ENCODE results near the gene PHKB. TPM values are rescaled to one million over a fixed set of nuclear protein-coding genes. Genes with fewer than 3 reads are reported as not detected.

PHKB gene
- total and polyA plus RNA-seq, 2 donors from 2014 or later = 48.3 to 80.5 TPM

GRCh38 chr16:47721006-47721637 lies 260.0 kb downstream of the PHKB start:
- TF ChIP-seq, protein P1, sequence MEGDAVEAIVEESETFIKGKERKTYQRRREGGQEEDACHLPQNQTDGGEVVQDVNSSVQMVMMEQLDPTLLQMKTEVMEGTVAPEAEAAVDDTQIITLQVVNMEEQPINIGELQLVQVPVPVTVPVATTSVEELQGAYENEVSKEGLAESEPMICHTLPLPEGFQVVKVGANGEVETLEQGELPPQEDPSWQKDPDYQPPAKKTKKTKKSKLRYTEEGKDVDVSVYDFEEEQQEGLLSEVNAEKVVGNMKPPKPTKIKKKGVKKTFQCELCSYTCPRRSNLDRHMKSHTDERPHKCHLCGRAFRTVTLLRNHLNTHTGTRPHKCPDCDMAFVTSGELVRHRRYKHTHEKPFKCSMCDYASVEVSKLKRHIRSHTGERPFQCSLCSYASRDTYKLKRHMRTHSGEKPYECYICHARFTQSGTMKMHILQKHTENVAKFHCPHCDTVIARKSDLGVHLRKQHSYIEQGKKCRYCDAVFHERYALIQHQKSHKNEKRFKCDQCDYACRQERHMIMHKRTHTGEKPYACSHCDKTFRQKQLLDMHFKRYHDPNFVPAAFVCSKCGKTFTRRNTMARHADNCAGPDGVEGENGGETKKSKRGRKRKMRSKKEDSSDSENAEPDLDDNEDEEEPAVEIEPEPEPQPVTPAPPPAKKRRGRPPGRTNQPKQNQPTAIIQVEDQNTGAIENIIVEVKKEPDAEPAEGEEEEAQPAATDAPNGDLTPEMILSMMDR (IDR thresholded peaks at IDR 0.05; ENCODE audit: borderline replicate concordance, extremely low read depth, insufficient read depth) = no peak
- Histone ChIP-seq H3K36me3 (ENCODE audit: control insufficient read depth in 2 of 3, insufficient read depth in 3 of 3, low read length in 3 of 3) (no peaks in the 10 kb centered on the region), H3K27me3 (ENCODE audit: control insufficient read depth, insufficient read depth, low read length) (no peaks in the 10 kb centered on the region), H3K9ac (ENCODE audit: low read length in 3 of 3) (no peak overlapping the region), H3K4me1 (ENCODE audit: control insufficient read depth in 2 of 3, insufficient read depth in 2 of 3, low read depth in 1 of 3, low read length in 3 of 3) (no peaks in the 10 kb centered on the region), H3K9me3 (ENCODE audit: control insufficient read depth in 2 of 3, insufficient read depth in 1 of 3, low read length in 3 of 3) (no peaks in the 10 kb centered on the region), H3K27ac (ENCODE audit: low read depth in 2 of 2, low read length in 2 of 2) (no peak overlapping the region), H3K4me3 (ENCODE audit: low read length in 3 of 3) (no peak overlapping the region)
- DNase-seq = no peak
- intact Hi-C loops (cut with DNase I) = no loop called here
- no peak for FAIRE-seq

DNA sequence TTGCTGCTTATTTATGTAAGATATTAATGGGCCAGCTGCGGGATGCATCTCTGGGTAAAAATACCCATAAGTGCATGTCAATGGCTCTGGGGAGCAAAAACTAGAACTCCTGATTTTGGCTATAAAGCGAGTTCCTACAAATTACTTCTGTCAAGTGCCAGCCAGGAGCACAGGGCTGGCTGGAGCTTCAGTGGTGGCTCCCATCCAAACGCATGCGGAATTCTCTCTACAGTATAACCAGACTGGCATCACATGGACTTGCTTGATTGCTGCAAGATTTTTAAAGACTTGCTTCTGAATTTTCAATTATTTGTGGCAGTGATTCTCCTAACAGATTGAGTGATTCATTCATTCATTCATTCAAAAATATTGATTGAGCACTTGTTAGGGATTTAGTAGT lies 260.9 kb downstream of the PHKB start:
- DNase-seq = no peak
- Histone ChIP-seq H3K27me3 (ENCODE audit: control insufficient read depth, insufficient read depth, low read length) (no peaks in the 10 kb centered on the region), H3K9ac (ENCODE audit: low read length in 3 of 3) (no peak overlapping the region), H3K4me3 (ENCODE audit: low read length in 3 of 3) (no peak overlapping the region), H3K9me3 (ENCODE audit: control insufficient read depth in 2 of 3, insufficient read depth in 1 of 3, low read length in 3 of 3) (no peaks in the 10 kb centered on the region), H3K4me1 (ENCODE audit: control insufficient read depth in 2 of 3, insufficient read depth in 2 of 3, low read depth in 1 of 3, low read length in 3 of 3) (no peaks in the 10 kb centered on the region), H3K36me3 (ENCODE audit: control insufficient read depth in 2 of 3, insufficient read depth in 3 of 3, low read length in 3 of 3) (no peaks in the 10 kb centered on the region), H3K27ac (ENCODE audit: low read depth in 2 of 2, low read length in 2 of 2) (no peak overlapping the region)
- intact Hi-C loops (cut with DNase I) = no loop called here
- TF ChIP-seq, protein P1 (IDR thresholded peaks at IDR 0.05; ENCODE audit: borderline replicate concordance, extremely low read depth, insufficient read depth) = no peak
- FAIRE-seq = no peak

DNA sequence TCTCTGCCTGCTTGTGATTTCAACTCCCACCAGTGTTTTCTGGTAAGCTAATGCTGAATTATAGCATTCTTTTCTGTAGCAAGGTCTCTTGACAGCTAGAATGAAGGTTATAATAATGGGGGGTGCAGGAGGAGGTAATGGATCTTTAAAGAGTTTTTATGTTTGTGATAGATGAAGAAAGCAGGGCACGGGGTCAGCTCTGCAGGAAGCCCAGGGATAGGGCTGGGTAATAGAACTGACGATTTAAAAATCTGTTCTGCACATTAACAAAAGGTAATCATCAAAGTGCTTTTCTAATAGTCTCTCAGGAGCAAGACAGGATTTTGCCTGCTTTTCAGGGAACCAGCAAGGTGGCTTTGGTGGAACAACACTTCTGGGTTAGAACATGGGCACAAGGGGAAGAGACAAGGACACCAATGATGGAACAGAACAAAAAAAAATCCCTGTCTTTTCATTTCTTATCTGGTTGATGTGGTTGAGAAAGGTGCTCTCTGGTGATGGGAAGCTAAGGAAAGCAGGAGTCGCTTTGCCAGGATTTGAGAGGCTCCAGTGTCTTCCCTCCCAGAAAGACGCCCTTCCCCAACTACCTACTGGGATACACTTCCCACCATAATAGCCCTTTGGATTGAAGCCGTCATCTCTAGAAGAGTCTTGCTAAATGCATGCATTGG lies 263.1 kb downstream of the PHKB start:
- H3K27me3 ChIP-seq (ENCODE audit: control insufficient read depth, insufficient read depth, low read length) = no peaks in the 10 kb centered on the region
- H3K27ac ChIP-seq (ENCODE audit: low read depth in 2 of 2, low read length in 2 of 2) = no peak overlapping the region
- H3K36me3 ChIP-seq (ENCODE audit: control insufficient read depth in 2 of 3, insufficient read depth in 3 of 3, low read length in 3 of 3) = no peaks in the 10 kb centered on the region
- intact Hi-C loops (cut with DNase I) = no loop called here
- no peak overlapping the region for H3K4me3 ChIP-seq (ENCODE audit: low read length in 3 of 3)
- TF ChIP-seq, protein P1 (IDR thresholded peaks at IDR 0.05; ENCODE audit: borderline replicate concordance, extremely low read depth, insufficient read depth) = no peak
- FAIRE-seq (no peak), DNase-seq (no peak)
- no peaks in the 10 kb centered on the region for H3K4me1 ChIP-seq (ENCODE audit: control insufficient read depth in 2 of 3, insufficient read depth in 2 of 3, low read depth in 1 of 3, low read length in 3 of 3)
- no peak overlapping the region for H3K9ac ChIP-seq (ENCODE audit: low read length in 3 of 3)
- no peaks in the 10 kb centered on the region for H3K9me3 ChIP-seq (ENCODE audit: control insufficient read depth in 2 of 3, insufficient read depth in 1 of 3, low read length in 3 of 3)

All from kidney (tissue), 14 donors.